ENCODE results near the gene ATRIP.

Gene ATRIP

DNA sequence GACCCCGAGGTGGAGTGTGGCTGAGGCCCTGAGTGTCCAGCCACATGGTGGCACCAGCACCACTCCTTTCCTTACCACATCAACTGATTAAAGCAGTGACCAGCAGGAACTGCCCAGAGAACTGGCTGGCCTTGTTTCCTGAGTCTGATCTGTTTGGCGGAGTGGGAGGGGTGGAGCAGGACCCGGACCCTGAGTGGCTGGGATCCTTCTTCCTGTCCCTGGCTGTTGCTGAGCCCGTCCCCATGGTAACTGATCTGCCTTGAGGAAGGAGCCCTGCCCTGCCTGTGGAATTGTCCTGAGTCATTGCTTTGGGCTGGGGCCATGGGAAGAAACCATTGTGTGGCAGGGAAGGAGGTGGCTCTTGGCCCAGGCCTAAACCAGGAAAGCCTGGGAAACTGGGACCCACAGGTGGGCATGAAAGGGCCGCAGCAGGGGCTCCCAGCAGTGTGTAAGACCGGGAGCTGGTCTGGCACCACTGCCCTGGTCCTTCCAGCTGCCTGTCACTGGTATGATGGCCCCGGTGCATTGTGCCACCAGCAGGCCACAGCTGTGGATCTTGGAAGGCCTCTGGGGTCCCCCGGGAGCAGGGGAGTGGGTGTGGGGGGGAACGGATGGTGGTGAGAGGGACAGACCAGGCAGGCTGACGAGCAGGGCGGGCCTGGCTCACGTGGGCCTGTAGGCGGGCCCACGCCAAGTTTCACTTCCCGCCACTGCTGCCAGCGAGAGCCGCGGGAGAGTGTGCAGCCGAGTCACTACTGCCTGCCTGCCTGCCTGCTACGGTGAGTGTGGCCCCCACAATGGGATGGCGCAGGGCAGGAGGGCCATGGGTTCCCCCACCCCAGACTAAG lies 19.2 kb downstream of the ATRIP start (continued):
- TF ChIP-seq ZNF16 (tag by site-specific recombination; IDR thresholded peaks at IDR 0.05; ENCODE audit: low read depth) (no peak), SCRT2 (tag by site-specific recombination; IDR thresholded peaks at IDR 0.05) (peak; percentile 85), ZNF221 (tag by site-specific recombination; IDR thresholded peaks at IDR 0.05; ENCODE audit: borderline replicate concordance) (no peak), ZNF10 (tag by site-specific recombination; IDR thresholded peaks at IDR 0.05) (peak; percentile 92), SCRT1 (tag by site-specific recombination; IDR thresholded peaks at IDR 0.05; ENCODE audit: borderline replicate concordance) (peak; percentile 44; the same call in 1 of the 2 replicates), ZNF654 (tag by site-specific recombination; IDR thresholded peaks at IDR 0.05; ENCODE audit: low read depth) (no peak; the same call in 1 of the 2 replicates), ZBTB7A (tag by site-specific recombination; IDR thresholded peaks at IDR 0.05; ENCODE audit: low read depth) (no peak), ZNF548 (tag by site-specific recombination; IDR thresholded peaks at IDR 0.05) (no peak), ZNF677 (tag by site-specific recombination; IDR thresholded peaks at IDR 0.05) (no peak), ZNF175 (tag by site-specific recombination; IDR thresholded peaks at IDR 0.05) (no peak), MYNN (tag by site-specific recombination; IDR thresholded peaks at IDR 0.05; ENCODE audit: borderline replicate concordance) (no peak), ZNF132 (tag by site-specific recombination; IDR thresholded peaks at IDR 0.05; ENCODE audit: borderline replicate concordance) (no peak), ZNF311 (tag by site-specific recombination; IDR thresholded peaks at IDR 0.05; ENCODE audit: borderline replicate concordance) (no peak), ZNF266 (tag by site-specific recombination; IDR thresholded peaks at IDR 0.05; ENCODE audit: low read depth) (no peak), ZNF146 (tag by site-specific recombination; IDR thresholded peaks at IDR 0.05) (no peak), ZNF37A (tag by site-specific recombination; IDR thresholded peaks at IDR 0.05) (no peak), ZFP69B (tag by site-specific recombination; IDR thresholded peaks at IDR 0.05) (peak; percentile 78)
- TF ChIP-seq, protein P1, sequence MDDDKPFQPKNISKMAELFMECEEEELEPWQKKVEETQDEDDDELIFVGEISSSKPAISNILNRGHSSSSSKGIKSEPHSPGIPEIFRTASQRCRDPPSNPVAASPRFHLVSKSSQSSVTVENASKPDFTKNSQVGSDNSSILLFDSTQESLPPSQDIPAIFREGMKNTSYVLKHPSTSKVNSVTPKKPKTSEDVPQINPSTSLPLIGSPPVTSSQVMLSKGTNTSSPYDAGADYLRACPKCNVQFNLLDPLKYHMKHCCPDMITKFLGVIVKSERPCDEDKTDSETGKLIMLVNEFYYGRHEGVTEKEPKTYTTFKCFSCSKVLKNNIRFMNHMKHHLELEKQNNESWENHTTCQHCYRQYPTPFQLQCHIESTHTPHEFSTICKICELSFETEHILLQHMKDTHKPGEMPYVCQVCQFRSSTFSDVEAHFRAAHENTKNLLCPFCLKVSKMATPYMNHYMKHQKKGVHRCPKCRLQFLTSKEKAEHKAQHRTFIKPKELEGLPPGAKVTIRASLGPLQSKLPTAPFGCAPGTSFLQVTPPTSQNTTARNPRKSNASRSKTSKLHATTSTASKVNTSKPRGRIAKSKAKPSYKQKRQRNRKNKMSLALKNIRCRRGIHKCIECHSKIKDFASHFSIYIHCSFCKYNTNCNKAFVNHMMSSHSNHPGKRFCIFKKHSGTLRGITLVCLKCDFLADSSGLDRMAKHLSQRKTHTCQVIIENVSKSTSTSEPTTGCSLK (tag by site-specific recombination; IDR thresholded peaks at IDR 0.05), result no peak
- TF ChIP-seq, protein P2, sequence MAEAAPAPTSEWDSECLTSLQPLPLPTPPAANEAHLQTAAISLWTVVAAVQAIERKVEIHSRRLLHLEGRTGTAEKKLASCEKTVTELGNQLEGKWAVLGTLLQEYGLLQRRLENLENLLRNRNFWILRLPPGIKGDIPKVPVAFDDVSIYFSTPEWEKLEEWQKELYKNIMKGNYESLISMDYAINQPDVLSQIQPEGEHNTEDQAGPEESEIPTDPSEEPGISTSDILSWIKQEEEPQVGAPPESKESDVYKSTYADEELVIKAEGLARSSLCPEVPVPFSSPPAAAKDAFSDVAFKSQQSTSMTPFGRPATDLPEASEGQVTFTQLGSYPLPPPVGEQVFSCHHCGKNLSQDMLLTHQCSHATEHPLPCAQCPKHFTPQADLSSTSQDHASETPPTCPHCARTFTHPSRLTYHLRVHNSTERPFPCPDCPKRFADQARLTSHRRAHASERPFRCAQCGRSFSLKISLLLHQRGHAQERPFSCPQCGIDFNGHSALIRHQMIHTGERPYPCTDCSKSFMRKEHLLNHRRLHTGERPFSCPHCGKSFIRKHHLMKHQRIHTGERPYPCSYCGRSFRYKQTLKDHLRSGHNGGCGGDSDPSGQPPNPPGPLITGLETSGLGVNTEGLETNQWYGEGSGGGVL (tag by site-specific recombination; IDR thresholded peaks at IDR 0.05), result no peak
- TF ChIP-seq, protein P3, sequence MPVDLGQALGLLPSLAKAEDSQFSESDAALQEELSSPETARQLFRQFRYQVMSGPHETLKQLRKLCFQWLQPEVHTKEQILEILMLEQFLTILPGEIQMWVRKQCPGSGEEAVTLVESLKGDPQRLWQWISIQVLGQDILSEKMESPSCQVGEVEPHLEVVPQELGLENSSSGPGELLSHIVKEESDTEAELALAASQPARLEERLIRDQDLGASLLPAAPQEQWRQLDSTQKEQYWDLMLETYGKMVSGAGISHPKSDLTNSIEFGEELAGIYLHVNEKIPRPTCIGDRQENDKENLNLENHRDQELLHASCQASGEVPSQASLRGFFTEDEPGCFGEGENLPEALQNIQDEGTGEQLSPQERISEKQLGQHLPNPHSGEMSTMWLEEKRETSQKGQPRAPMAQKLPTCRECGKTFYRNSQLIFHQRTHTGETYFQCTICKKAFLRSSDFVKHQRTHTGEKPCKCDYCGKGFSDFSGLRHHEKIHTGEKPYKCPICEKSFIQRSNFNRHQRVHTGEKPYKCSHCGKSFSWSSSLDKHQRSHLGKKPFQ (tag by site-specific recombination; IDR thresholded peaks at IDR 0.05), result no peak
- TF ChIP-seq, protein P4, sequence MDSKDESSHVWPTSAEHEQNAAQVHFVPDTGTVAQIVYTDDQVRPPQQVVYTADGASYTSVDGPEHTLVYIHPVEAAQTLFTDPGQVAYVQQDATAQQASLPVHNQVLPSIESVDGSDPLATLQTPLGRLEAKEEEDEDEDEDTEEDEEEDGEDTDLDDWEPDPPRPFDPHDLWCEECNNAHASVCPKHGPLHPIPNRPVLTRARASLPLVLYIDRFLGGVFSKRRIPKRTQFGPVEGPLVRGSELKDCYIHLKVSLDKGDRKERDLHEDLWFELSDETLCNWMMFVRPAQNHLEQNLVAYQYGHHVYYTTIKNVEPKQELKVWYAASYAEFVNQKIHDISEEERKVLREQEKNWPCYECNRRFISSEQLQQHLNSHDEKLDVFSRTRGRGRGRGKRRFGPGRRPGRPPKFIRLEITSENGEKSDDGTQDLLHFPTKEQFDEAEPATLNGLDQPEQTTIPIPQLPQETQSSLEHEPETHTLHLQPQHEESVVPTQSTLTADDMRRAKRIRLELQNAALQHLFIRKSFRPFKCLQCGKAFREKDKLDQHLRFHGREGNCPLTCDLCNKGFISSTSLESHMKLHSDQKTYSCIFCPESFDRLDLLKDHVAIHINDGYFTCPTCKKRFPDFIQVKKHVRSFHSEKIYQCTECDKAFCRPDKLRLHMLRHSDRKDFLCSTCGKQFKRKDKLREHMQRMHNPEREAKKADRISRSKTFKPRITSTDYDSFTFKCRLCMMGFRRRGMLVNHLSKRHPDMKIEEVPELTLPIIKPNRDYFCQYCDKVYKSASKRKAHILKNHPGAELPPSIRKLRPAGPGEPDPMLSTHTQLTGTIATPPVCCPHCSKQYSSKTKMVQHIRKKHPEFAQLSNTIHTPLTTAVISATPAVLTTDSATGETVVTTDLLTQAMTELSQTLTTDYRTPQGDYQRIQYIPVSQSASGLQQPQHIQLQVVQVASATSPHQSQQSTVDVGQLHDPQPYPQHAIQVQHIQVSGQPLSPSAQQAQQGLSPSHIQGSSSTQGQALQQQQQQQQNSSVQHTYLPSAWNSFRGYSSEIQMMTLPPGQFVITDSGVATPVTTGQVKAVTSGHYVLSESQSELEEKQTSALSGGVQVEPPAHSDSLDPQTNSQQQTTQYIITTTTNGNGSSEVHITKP (tag by site-specific recombination; IDR thresholded peaks at IDR 0.05), result peak; percentile 94
- TF ChIP-seq, protein P5, sequence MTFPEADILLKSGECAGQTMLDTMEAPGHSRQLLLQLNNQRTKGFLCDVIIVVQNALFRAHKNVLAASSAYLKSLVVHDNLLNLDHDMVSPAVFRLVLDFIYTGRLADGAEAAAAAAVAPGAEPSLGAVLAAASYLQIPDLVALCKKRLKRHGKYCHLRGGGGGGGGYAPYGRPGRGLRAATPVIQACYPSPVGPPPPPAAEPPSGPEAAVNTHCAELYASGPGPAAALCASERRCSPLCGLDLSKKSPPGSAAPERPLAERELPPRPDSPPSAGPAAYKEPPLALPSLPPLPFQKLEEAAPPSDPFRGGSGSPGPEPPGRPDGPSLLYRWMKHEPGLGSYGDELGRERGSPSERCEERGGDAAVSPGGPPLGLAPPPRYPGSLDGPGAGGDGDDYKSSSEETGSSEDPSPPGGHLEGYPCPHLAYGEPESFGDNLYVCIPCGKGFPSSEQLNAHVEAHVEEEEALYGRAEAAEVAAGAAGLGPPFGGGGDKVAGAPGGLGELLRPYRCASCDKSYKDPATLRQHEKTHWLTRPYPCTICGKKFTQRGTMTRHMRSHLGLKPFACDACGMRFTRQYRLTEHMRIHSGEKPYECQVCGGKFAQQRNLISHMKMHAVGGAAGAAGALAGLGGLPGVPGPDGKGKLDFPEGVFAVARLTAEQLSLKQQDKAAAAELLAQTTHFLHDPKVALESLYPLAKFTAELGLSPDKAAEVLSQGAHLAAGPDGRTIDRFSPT (tag by site-specific recombination; IDR thresholded peaks at IDR 0.05), result 0 out of 2 replicates have a peak, but pooled peaks have one; percentile 12
